Trophoblast cell (in vitro differentiated cells and primary cell): ENCODE data around the gene FAXC.
A peak's percentile ranks its signal among the peaks of the same experiment; 100 is the strongest.
"Not testable (repeated sequence)": the region's sequence is repeated elsewhere in the genome, so short reads cannot be mapped to it uniquely, and the experiment has no call there.

ENCODE experiments used
- DNase-seq, 2 donors: peaks; one replicate each; pipeline ENCODE4 v3.0.0-alpha.2; 2016
- H2AFZ ChIP-seq: 2 replicates; pipeline ENCODE4 v1.6.1; 2013; ENCODE audit warnings: low read length, moderate library complexity, mild to moderate bottlenecking; ENCODE audit not compliant: insufficient read depth, poor library complexity
- H2AK5ac ChIP-seq: 2 replicates; pipeline ENCODE4 v1.6.1; 2013; ENCODE audit warnings: mild to moderate bottlenecking, low read length
- H2BK120ac ChIP-seq: 2 replicates; pipeline ENCODE4 v1.6.1; 2013; ENCODE audit warnings: low read length, mild to moderate bottlenecking, moderate library complexity; ENCODE audit not compliant: insufficient read depth, poor library complexity
- H2BK12ac ChIP-seq: 2 replicates; pipeline ENCODE4 v1.6.1; 2013; ENCODE audit warnings: mild to moderate bottlenecking, low read length, moderate library complexity
- H2BK5ac ChIP-seq: 2 replicates; pipeline ENCODE4 v1.6.1; 2013; ENCODE audit warnings: low read length, low read depth, moderate library complexity, mild to moderate bottlenecking; ENCODE audit not compliant: poor library complexity
- H3K14ac ChIP-seq: 2 replicates; pipeline ENCODE4 v1.6.1; 2013; ENCODE audit warnings: mild to moderate bottlenecking, low read length
- H3K18ac ChIP-seq: 2 replicates; pipeline ENCODE4 v1.6.1; 2013; ENCODE audit warnings: mild to moderate bottlenecking, low read length
- H3K23ac ChIP-seq: 2 replicates; pipeline ENCODE4 v1.6.1; 2013; ENCODE audit warnings: low read length
- H3K27ac ChIP-seq: 2 replicates; pipeline ENCODE4 v1.5.1; 2013; ENCODE audit warnings: low read depth, mild to moderate bottlenecking, inconsistent platforms, low read length, moderate library complexity
- H3K27me3 ChIP-seq: 2 replicates; pipeline ENCODE4 v1.6.1; 2013; ENCODE audit warnings: inconsistent platforms, mild to moderate bottlenecking, low read length, moderate library complexity; ENCODE audit not compliant: insufficient read depth
- H3K36me3 ChIP-seq, 2 experiments: 1 replicate in 1 of 2; 2 replicates in 1 of 2; pipeline ENCODE4 v1.6.1; 2013; ENCODE audit warnings: low read length in 2 of 2, mild to moderate bottlenecking in 2 of 2, moderate library complexity in 1 of 2; ENCODE audit not compliant: insufficient read depth in 2 of 2, control insufficient read depth in 1 of 2
- H3K4ac ChIP-seq: 2 replicates; pipeline ENCODE4 v1.6.1; 2013; ENCODE audit warnings: low read depth, mild to moderate bottlenecking, low read length, moderate library complexity
- H3K4me1 ChIP-seq, 2 experiments: 1 replicate in 1 of 2; 2 replicates in 1 of 2; pipeline ENCODE4 v1.6.1; 2013; ENCODE audit warnings: low read length in 2 of 2, mild to moderate bottlenecking in 2 of 2, moderate library complexity in 1 of 2; ENCODE audit not compliant: insufficient read depth in 2 of 2, control insufficient read depth in 1 of 2
- H3K4me2 ChIP-seq: 2 replicates; pipeline ENCODE4 v1.6.1; 2013; ENCODE audit warnings: inconsistent platforms, mild to moderate bottlenecking, low read length, moderate library complexity
- H3K4me3 ChIP-seq: 2 replicates; pipeline ENCODE4 v1.5.1; 2013; ENCODE audit warnings: mild to moderate bottlenecking, low read depth, low read length, inconsistent platforms
- H3K79me1 ChIP-seq: one replicate; pipeline ENCODE4 v1.6.1; 2013; ENCODE audit warnings: low read length
- H3K79me2 ChIP-seq: 2 replicates; pipeline ENCODE4 v1.6.1; 2013; ENCODE audit warnings: low read length, mild to moderate bottlenecking; ENCODE audit not compliant: control insufficient read depth, insufficient read depth, poor library complexity
- H3K9ac ChIP-seq: 2 replicates; pipeline ENCODE4 v1.6.1; 2013; ENCODE audit warnings: mild to moderate bottlenecking, low read length
- H3K9me3 ChIP-seq: 2 replicates; pipeline ENCODE4 v1.6.1; 2013; ENCODE audit warnings: low read depth, mild to moderate bottlenecking, control low read depth, inconsistent platforms, low read length; ENCODE audit not compliant: insufficient read depth
- H4K12ac ChIP-seq: 2 replicates; pipeline ENCODE4 v1.6.1; 2013; ENCODE audit warnings: low read depth, mild to moderate bottlenecking, low read length, moderate library complexity
- H4K8ac ChIP-seq: 2 replicates; pipeline ENCODE4 v1.6.1; 2013; ENCODE audit warnings: low read depth, mild to moderate bottlenecking, low read length, moderate library complexity
- H4K91ac ChIP-seq: one replicate; pipeline ENCODE4 v1.6.1; 2013; ENCODE audit warnings: low read depth, mild to moderate bottlenecking, low read length, moderate library complexity
- WGBS: extraction: QIAGEN DNeasy Blood & Tissue Kit; methylation state at CpG from one replicate; pipeline ENCODE4 v1.1.7; 2013; ENCODE audit warnings: missing lambda C conversion rate; ENCODE audit not compliant: insufficient read length, insufficient coverage; ENCODE audit errors: extremely low coverage; 5-methylcytosine and 5-hydroxymethylcytosine counted together

FAXC gene

GRCh38 chr6:99341862-99342455 is 7.5 kb downstream of the FAXC start:
- Histone ChIP-seq H3K23ac (no peak overlapping the region), H3K9ac (no peak overlapping the region), H2BK5ac (no peak overlapping the region), H3K79me1 (no peaks in the 10 kb centered on the region), H4K91ac (no peak overlapping the region), H3K9me3 (no peaks in the 10 kb centered on the region), H3K4me2 (no peak overlapping the region), H3K14ac (no peak overlapping the region), H4K12ac (no peak overlapping the region), H3K27me3 (no peaks in the 10 kb centered on the region), H2BK120ac (no peak overlapping the region), H3K4me3 (no peak overlapping the region), H3K36me3 (no peaks in the 10 kb centered on the region), H2AFZ (no peak overlapping the region), H4K8ac (no peak overlapping the region), H2AK5ac (no peak overlapping the region), H3K18ac (no peak overlapping the region), H3K79me2 (no peaks in the 10 kb centered on the region), H3K4me1 (no peaks in the 10 kb centered on the region), H3K4ac (no peak overlapping the region), H2BK12ac (no peak overlapping the region), H3K27ac (no peak overlapping the region)
- no peak for DNase-seq
- no CpG with 5 or more reads among the region's 5 CpGs for WGBS

GRCh38 chr6:99338188-99338587 is 11.3 kb downstream of the FAXC start:
- H3K14ac ChIP-seq, result no peak overlapping the region
- no peak overlapping the region for H2AK5ac ChIP-seq
- H3K4me3 ChIP-seq, result no peak overlapping the region
- no peak overlapping the region for H2BK12ac ChIP-seq
- H3K27me3 ChIP-seq, result no peaks in the 10 kb centered on the region
- no peak overlapping the region for H4K91ac ChIP-seq
- H3K4ac ChIP-seq, result no peak overlapping the region
- no peak overlapping the region for H3K4me2 ChIP-seq
- no peak overlapping the region for H2AFZ ChIP-seq
- no peak overlapping the region for H3K9ac ChIP-seq
- DNase-seq, result no peak
- H3K27ac ChIP-seq, result no peak overlapping the region
- H3K4me1 ChIP-seq, result no peaks in the 10 kb centered on the region
- no peaks in the 10 kb centered on the region for H3K9me3 ChIP-seq
- WGBS, result no CpG with 5 or more reads among the region's 2 CpGs
- H4K12ac ChIP-seq, result no peak overlapping the region
- H3K18ac ChIP-seq, result no peak overlapping the region
- no peak overlapping the region for H3K23ac ChIP-seq
- no peak overlapping the region for H2BK5ac ChIP-seq
- H4K8ac ChIP-seq, result no peak overlapping the region
- H3K79me1 ChIP-seq, result no peaks in the 10 kb centered on the region
- no peaks in the 10 kb centered on the region for H3K36me3 ChIP-seq
- H2BK120ac ChIP-seq, result no peak overlapping the region
- no peaks in the 10 kb centered on the region for H3K79me2 ChIP-seq

GRCh38 chr6:99335298-99335697 is 14.2 kb downstream of the FAXC start:
- not testable (repeated sequence) for H3K79me1 ChIP-seq, H3K4me2 ChIP-seq, H3K4me1 ChIP-seq, H3K27ac ChIP-seq, H4K91ac ChIP-seq, H3K36me3 ChIP-seq, H3K18ac ChIP-seq, H2AK5ac ChIP-seq, H2AFZ ChIP-seq, H4K12ac ChIP-seq, H3K4ac ChIP-seq, H3K9ac ChIP-seq, H4K8ac ChIP-seq, H3K4me3 ChIP-seq, H2BK12ac ChIP-seq, H3K9me3 ChIP-seq, H3K23ac ChIP-seq, H3K27me3 ChIP-seq, H2BK120ac ChIP-seq, H3K14ac ChIP-seq, H3K79me2 ChIP-seq, H2BK5ac ChIP-seq, DNase-seq
- no CpG with 5 or more reads among the region's 6 CpGs for WGBS

- Histone ChIP-seq H3K4ac (no peak overlapping the region), H3K79me1 (no peaks in the 10 kb centered on the region), H3K23ac (no peak overlapping the region), H3K18ac (no peak overlapping the region), H4K12ac (no peak overlapping the region), H3K27ac (no peak overlapping the region), H3K36me3 (no peaks in the 10 kb centered on the region), H4K91ac (no peak overlapping the region), H3K4me1 (no peaks in the 10 kb centered on the region), H3K4me3 (no peak overlapping the region), H3K9me3 (no peaks in the 10 kb centered on the region), H2AK5ac (no peak overlapping the region), H4K8ac (no peak overlapping the region), H2BK120ac (no peak overlapping the region), H2BK12ac (no peak overlapping the region), H3K14ac (no peak overlapping the region), H3K27me3 (no peaks in the 10 kb centered on the region), H3K4me2 (no peak overlapping the region), H3K79me2 (no peaks in the 10 kb centered on the region), H3K9ac (no peak overlapping the region), H2AFZ (no peak overlapping the region), H2BK5ac (no peak overlapping the region)
- peak in 1 of 2 donors; percentile 70 for DNase-seq
- no CpG with 5 or more reads among the region's 2 CpGs for WGBS
Measured at GRCh38 chr6:99334526-99335127, 14.8 kb downstream of the FAXC start.
